ENCODE results near the gene TGFB2. TPM values are rescaled to one million over a fixed set of nuclear protein-coding genes. Genes with fewer than 3 reads are reported as not detected.

TGFB2 gene
- total and polyA plus RNA-seq, 2 experiments from 2014 or later, result 0.31 to 1.4 TPM

GRCh38 chr1:218377143-218377660 lies 32.1 kb downstream of the TGFB2 start (continued):
- TF ChIP-seq ETS1 (IDR thresholded peaks at IDR 0.05) (no peak), EZH2 (IDR thresholded peaks at IDR 0.05; ENCODE audit: low read depth, unreplicated experiment) (no peak), ZNF114 (CRISPR knock-in tag; IDR thresholded peaks at IDR 0.05) (no peak)
- TF ChIP-seq, protein P1, sequence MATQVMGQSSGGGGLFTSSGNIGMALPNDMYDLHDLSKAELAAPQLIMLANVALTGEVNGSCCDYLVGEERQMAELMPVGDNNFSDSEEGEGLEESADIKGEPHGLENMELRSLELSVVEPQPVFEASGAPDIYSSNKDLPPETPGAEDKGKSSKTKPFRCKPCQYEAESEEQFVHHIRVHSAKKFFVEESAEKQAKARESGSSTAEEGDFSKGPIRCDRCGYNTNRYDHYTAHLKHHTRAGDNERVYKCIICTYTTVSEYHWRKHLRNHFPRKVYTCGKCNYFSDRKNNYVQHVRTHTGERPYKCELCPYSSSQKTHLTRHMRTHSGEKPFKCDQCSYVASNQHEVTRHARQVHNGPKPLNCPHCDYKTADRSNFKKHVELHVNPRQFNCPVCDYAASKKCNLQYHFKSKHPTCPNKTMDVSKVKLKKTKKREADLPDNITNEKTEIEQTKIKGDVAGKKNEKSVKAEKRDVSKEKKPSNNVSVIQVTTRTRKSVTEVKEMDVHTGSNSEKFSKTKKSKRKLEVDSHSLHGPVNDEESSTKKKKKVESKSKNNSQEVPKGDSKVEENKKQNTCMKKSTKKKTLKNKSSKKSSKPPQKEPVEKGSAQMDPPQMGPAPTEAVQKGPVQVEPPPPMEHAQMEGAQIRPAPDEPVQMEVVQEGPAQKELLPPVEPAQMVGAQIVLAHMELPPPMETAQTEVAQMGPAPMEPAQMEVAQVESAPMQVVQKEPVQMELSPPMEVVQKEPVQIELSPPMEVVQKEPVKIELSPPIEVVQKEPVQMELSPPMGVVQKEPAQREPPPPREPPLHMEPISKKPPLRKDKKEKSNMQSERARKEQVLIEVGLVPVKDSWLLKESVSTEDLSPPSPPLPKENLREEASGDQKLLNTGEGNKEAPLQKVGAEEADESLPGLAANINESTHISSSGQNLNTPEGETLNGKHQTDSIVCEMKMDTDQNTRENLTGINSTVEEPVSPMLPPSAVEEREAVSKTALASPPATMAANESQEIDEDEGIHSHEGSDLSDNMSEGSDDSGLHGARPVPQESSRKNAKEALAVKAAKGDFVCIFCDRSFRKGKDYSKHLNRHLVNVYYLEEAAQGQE (IDR thresholded peaks at IDR 0.05; ENCODE audit: unreplicated experiment), result no peak

DNA sequence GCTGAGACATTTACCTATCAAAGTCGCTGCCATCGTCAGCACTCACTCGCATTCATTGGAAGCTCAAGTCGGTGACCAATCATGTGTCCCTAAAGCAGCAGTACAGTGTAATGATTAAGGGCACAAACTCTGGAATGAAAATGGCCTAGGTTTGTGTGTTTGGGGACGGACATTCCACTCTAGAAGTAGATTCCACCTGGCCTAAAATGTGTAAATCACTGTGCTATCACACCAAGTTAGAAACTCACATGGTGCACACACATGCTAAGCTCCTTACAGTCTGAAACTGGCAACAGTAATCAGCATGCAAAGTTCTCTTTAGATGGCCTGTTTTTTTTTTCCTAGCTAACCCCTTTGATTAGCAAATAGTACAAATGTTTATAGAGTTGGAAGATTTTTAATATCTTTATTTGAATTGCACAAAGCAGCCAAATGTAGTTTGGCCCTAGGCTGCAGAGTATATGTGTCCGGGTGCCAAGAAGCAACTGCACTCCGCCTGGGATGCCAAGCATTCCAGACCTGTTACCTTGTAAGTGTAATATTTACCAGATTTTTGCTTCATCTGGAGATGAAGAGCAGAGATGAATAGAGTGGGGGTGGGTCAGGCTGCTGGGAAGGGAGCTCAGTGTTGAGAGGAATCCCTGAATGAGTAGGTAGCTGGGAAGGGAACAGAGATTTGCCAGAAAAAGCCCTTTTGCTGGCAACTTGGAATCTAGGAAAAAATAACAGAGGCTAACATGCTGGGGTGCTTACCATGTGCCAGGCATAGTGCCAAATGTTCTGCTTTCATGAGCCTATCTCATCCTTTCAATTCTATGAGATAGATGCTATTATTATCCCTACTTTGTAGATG lies 35.2 kb downstream of the TGFB2 start:
- Histone ChIP-seq H3K27ac (ENCODE audit: low read depth) (no peak overlapping the region), H3K4me3 (no peak overlapping the region), H3K9me2 (ENCODE audit: insufficient read depth) (no peaks in the 10 kb centered on the region), H3K79me2 (replicated peaks; ENCODE audit: insufficient read depth) (no peaks in the 10 kb centered on the region), H2AFZ (0 out of 2 replicates have a peak overlapping the region, but pooled peaks have one; percentile 32), H3K4me2 (no peak overlapping the region), H4K20me1 (replicated peaks; ENCODE audit: insufficient read depth) (no peaks in the 10 kb centered on the region), H3K27me3 (ENCODE audit: insufficient read depth) (no peaks in the 10 kb centered on the region), H3F3A (replicated peaks; ENCODE audit: low read depth) (no peaks in the 10 kb centered on the region), H3K36me3 (ENCODE audit: insufficient read depth) (no peaks in the 10 kb centered on the region), H3K4me1 (ENCODE audit: insufficient read depth) (no peaks in the 10 kb centered on the region)
- Mint-ChIP-seq H3K4me3 (no peak overlapping the region), H3K4me1 (peaks cover 2% of the 10 kb centered on the region; the same call in 1 of the 3 replicates), H3K9me3 (no peaks in the 10 kb centered on the region; the same call in 2 of the 3 replicates), H3K27me3 (ENCODE audit: insufficient read depth, low read depth, poor library complexity) (peaks cover 9% of the 10 kb centered on the region), H3K27ac (no peak overlapping the region), H3K36me3 (ENCODE audit: low read depth) (no peaks in the 10 kb centered on the region)
- DNase-seq (ENCODE audit: low spot score), result no peak
- ATAC-seq, result no peak
- TF ChIP-seq EZH2 (IDR thresholded peaks at IDR 0.05; ENCODE audit: low read depth, unreplicated experiment) (no peak), NANOG (IDR thresholded peaks at IDR 0.05; ENCODE audit: borderline replicate concordance) (no peak), ZNF331 (CRISPR knock-in tag; IDR thresholded peaks at IDR 0.05; ENCODE audit: low read depth) (no peak), ETS1 (IDR thresholded peaks at IDR 0.05) (no peak), ZNF114 (CRISPR knock-in tag; IDR thresholded peaks at IDR 0.05) (no peak), JUNB (IDR thresholded peaks at IDR 0.05; ENCODE audit: unreplicated experiment) (no peak), STAT1 (IDR thresholded peaks at IDR 0.05; ENCODE audit: unreplicated experiment) (no peak)
- TF ChIP-seq, protein P2, sequence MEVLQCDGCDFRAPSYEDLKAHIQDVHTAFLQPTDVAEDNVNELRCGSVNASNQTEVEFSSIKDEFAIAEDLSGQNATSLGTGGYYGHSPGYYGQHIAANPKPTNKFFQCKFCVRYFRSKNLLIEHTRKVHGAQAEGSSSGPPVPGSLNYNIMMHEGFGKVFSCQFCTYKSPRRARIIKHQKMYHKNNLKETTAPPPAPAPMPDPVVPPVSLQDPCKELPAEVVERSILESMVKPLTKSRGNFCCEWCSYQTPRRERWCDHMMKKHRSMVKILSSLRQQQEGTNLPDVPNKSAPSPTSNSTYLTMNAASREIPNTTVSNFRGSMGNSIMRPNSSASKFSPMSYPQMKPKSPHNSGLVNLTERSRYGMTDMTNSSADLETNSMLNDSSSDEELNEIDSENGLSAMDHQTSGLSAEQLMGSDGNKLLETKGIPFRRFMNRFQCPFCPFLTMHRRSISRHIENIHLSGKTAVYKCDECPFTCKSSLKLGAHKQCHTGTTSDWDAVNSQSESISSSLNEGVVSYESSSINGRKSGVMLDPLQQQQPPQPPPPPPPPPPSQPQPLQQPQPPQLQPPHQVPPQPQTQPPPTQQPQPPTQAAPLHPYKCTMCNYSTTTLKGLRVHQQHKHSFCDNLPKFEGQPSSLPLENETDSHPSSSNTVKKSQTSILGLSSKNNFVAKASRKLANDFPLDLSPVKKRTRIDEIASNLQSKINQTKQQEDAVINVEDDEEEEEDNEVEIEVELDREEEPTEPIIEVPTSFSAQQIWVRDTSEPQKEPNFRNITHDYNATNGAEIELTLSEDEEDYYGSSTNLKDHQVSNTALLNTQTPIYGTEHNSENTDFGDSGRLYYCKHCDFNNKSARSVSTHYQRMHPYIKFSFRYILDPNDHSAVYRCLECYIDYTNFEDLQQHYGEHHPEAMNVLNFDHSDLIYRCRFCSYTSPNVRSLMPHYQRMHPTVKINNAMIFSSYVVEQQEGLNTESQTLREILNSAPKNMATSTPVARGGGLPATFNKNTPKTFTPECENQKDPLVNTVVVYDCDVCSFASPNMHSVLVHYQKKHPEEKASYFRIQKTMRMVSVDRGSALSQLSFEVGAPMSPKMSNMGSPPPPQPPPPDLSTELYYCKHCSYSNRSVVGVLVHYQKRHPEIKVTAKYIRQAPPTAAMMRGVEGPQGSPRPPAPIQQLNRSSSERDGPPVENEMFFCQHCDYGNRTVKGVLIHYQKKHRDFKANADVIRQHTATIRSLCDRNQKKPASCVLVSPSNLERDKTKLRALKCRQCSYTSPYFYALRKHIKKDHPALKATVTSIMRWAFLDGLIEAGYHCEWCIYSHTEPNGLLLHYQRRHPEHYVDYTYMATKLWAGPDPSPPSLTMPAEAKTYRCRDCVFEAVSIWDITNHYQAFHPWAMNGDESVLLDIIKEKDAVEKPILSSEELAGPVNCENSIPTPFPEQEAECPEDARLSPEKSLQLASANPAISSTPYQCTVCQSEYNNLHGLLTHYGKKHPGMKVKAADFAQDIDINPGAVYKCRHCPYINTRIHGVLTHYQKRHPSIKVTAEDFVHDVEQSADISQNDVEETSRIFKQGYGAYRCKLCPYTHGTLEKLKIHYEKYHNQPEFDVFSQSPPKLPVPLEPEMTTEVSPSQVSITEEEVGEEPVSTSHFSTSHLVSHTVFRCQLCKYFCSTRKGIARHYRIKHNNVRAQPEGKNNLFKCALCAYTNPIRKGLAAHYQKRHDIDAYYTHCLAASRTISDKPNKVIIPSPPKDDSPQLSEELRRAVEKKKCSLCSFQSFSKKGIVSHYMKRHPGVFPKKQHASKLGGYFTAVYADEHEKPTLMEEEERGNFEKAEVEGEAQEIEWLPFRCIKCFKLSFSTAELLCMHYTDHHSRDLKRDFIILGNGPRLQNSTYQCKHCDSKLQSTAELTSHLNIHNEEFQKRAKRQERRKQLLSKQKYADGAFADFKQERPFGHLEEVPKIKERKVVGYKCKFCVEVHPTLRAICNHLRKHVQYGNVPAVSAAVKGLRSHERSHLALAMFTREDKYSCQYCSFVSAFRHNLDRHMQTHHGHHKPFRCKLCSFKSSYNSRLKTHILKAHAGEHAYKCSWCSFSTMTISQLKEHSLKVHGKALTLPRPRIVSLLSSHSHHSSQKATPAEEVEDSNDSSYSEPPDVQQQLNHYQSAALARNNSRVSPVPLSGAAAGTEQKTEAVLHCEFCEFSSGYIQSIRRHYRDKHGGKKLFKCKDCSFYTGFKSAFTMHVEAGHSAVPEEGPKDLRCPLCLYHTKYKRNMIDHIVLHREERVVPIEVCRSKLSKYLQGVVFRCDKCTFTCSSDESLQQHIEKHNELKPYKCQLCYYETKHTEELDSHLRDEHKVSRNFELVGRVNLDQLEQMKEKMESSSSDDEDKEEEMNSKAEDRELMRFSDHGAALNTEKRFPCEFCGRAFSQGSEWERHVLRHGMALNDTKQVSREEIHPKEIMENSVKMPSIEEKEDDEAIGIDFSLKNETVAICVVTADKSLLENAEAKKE (CRISPR knock-in tag; IDR thresholded peaks at IDR 0.05), result no peak

All from GM23338 (cell line).